NK-92 (cell line): ENCODE results near the gene TTLL13.
"Not testable (repeated sequence)": the region's sequence is repeated elsewhere in the genome, so short reads cannot be mapped to it uniquely, and the experiment has no call there.

Experiments
- DNase-seq: peaks from one replicate; lab custom pipeline; 2025; ENCODE audit not compliant: unreplicated experiment; lab: John Stamatoyannopoulos, UW

TTLL13 gene

DNA sequence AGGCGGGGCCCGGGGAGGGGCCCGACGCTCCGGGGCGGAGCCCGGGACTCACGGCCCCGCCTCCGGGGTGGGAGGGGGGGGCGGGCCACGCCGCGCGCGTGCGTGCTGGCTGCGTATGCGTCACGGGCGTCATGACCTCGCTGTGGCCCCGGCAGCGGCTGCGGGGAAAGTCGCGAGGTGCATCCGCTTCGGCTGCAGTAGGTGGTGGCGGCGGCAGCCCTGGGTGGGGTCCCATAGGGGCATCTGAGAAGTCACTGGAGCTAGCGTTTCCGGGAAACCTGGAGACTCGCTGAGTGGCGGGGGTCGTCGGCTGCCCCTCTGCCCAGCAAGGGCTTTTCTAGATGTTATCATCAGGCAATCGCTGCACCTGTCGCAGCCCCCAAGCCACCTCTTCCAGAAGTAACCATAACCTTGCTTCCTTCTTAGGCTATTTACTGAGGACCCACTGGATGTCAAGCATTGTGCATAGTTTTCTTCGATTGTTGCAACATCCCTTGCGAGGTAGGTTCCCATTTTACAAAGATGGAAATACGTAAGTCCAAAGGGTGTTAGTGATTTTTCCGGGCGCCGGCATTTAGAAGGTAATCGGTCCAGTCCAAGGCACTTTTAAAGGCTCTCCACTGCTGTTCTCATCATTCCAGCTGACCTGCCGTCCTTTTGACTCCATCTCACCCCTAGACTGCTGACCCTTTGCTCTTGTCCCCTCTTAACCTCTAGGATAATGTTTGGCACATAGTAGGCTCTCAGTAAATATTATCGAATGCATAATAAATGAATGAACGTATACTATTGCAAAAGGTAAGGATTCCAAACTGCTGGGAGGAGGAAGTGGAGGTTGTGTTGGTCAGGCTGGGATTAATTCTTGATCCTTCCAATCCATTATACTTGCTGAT is 15.0 kb upstream of the TTLL13 start, which contains the start of gene GDPGP1:
GDPGP1 (plus strand) TSS at position 114 of the 893 bp plus-strand sequence. CDS start 6,700 bp downstream, outside the sequence.
- no peak for DNase-seq

DNA sequence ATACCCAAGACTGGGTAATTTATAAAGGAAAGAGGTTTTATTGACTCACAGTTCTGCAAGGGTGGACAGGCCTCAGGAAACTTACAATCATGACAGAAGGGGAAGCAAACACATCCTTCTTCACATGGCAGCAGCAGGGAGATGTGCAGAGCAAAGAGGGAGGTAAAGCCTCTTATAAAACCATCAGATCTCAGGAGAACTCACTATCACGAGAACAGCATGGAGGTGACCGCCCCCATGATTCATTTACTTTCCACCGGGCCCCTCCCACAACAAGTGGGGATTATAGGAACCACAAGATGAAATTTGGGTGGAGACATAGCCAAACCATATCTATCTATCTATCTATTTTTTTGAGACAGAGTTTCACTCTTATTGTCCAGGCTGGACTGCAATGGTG is 10.0 kb upstream of the TTLL13 start:
- DNase-seq, result no peak

DNA sequence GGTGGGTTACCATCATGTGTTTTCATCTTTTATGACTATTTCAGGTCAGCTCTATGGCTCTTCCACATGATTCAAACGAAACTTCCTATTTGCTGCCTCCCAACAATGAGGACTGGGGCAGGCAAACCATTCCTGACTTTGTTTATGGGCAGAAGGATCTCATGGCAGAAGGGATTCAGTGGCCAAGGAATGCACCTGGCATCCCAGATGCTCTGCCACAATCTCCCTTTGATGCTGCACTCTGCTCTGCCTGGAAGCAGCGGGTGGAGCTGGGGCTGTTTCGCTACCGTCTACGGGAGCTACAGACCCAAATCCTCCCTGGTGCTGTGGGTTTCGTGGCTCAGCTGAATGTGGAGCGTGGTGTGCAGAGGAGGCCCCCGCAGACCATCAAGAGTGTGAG is 8.5 kb upstream of the TTLL13 start:
- DNase-seq, result no peak

DNA sequence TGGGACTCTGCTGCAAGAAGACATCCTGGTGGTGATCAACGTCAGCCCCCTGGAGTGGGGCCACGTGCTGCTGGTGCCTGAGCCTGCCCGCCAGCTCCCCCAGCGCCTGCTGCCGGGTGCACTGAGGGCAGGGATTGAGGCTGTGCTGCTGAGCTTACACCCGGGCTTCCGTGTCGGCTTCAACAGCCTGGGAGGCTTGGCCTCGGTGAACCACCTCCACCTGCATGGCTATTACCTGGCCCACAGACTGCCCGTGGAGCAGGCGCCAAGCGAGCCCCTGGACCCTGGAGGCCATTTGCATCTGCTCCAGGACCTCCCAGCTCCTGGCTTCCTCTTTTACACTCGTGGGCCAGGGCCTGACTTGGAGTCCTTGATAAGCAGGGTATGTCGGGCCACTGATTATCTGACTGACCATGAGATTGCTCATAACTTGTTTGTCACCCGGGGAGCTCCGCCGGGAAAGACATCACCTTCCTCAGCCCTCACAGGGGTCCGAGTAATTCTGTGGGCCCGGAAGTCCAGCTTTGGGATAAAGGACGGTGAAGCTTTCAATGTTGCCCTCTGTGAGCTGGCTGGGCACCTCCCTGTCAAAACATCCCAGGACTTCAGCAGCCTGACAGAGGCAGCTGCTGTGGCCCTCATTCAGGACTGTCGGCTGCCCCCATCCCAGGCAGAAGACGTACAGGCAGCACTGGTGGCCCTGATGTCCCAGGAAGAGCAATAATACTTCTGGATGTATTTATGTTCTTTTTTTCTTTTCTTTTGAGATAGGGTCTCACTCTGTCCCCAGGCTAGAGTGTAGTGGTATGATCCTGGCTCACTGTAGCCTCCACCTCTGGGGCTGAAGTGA is 7.8 kb upstream of the TTLL13 start:
- DNase-seq, result no peak

DNA sequence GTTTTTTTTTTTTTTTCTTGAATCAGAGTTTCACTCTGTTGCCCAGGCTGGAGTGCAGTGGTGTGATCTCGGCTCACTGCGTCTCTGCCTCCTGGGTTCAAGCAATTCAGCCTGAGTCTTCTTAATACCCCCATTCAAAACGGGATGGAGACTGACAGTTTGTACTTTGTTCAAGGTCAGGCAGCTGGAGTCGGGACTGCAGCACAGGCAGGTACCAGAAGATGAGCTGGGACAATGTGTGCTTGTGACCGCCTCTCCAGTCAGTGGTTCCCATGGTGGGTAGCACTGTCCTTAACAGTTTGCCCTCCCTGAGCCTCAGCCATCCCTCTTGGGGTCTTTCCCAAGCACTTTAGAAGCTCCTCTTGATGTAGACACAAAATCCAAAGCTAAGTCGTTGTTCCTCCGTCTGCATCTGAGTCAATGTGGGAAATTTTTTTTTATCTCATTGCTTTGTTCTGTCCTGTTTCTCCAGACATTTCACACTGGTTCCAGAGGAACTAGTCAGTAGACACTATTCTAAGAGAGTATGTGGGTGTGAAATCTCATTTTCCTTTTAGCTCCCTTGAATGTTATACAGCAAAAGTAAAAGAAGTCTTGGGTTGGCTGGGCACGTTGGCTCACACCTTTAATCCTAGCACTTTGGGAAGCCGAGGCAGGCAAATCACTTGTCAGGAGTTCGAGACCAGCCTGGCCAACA is 5.3 kb upstream of the TTLL13 start:
- no peak for DNase-seq

DNA sequence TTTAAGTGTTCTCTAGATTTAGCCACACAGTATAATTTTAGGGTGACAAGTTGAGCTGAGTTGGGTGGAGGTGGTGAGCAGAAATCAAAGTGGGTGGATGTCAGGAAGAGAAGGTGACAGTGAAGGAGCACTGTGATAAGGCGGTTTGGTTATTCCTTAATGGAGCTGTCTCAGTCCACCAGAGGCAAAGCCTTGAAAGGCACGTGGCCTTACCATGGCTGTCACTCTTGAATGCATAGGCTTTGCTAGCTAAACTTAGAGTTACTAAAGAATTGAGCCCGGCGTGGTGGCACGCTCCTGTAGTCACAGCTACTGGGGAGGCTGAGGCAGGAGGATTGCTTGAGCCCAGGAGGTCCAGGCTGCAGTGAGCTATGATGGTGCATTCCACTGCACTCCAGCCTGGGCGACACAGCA is 560 bp upstream of the TTLL13 start:
- DNase-seq, result no peak

DNA sequence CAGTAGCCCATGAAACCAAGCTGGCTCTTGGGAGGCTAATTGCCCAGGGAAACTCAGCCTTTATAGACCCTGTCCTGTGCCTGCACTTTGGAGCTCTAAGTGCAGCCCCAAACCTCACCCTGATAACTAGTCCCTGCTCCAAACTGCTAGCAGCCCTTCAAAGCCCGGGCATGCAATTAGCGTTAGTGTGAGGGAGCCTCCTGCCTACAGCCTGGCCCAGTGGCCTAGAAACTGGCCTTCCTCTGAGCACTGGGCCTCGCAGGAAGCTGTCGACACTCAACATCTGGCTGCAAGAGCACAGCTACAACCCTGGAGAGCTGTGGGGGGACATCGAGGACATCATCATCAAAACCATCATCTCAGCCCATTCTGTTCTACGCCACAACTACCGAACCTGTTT is 8.4 kb downstream of the TTLL13 start:
- no peak for DNase-seq

DNA sequence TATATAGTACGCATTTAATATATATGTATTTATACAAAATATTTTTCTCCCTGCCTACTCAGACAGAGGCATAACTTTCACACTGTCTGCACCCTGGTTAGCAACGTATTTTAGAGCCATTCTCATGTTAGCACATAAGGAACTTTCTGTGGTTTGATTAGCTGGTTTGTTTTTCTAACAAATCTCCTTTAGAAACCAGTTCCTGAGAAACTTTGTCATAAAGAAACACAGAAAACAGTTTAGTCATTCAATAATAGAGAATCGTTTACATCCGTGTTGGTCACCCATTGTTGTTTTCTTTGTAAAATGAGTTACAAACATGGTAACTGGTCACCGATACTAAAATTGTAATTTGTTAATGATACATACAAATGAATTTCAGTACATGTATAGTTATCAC is 10.2 kb downstream of the TTLL13 start:
- no peak for DNase-seq

DNA sequence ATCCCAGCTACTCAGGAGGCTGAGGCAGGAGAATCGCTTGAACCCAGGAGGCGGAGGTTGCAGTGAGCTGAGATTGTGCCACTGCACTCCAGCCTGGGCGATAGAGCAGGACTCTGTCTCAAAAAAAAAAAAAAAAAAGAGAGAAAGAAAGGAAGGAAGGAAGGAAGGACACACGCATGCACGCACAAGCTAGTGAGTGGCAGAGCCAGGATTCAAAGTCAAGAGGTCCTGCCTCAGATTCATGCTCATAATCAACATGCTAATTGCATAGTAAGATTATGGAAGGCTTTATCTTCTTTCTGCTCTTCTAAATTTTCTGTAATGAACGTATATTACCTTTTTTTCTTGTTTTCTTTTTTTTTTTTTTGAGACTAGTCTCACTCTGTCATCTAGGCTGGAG is 11.4 kb downstream of the TTLL13 start:
- DNase-seq, result not testable (repeated sequence)

DNA sequence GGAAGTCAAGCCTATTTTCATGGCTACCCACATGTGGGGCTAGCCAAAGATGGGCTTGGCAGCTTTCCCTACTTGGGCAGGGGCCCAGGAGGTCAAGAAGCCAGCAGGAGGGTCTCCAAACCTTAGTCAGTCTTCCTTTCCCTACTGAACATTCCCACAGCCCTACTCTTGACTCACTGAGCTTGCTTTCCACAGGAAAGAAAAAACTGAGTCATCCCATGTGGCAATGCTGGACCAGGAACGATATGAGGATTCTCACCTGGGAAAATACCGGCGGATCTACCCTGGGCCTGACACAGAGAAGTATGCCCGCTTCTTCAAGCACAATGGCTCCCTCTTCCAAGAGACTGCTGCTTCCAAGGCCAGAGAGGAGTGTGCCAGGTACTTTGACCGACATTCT is 12.5 kb downstream of the TTLL13 start:
- no peak for DNase-seq

DNA sequence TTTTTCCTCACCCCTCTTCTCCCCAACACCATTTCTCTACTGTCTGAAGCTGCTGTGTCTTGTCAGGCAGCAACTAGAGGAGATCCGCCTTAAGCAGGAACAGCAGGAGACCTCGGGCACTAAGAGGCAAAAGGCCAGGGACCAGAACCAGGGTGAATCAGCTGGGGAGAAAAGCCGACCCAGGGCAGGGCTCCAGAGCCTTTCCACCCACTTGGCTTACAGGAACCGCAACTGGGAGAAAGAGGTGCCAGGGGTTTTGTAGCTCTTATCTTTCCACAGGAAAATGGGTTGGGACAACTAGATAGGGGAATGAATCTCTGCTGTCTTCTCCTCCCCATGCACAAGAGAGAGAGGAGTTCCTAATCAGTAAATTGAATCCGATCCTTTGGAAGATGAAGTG is 13.1 kb downstream of the TTLL13 start:
- DNase-seq, result no peak

DNA sequence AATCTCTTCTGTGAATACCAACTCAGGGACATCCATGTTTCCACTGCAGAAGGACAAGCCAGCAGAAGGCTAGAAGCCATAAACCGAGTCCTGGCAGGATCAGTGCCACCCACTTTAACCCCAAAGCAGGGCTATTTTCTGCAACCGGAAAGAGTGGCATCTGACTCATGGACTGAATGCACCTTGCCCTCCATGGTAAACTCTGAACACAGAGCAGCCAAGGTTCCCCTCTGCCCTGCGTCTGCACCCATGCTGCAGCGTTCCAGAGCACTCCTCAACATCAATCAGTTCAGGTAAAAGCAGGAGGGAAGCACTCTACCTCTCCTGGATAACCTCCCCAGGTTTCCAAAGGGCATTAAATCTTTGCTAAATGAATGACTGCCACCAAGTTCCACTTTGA is 15.3 kb downstream of the TTLL13 start:
- no peak for DNase-seq

DNA sequence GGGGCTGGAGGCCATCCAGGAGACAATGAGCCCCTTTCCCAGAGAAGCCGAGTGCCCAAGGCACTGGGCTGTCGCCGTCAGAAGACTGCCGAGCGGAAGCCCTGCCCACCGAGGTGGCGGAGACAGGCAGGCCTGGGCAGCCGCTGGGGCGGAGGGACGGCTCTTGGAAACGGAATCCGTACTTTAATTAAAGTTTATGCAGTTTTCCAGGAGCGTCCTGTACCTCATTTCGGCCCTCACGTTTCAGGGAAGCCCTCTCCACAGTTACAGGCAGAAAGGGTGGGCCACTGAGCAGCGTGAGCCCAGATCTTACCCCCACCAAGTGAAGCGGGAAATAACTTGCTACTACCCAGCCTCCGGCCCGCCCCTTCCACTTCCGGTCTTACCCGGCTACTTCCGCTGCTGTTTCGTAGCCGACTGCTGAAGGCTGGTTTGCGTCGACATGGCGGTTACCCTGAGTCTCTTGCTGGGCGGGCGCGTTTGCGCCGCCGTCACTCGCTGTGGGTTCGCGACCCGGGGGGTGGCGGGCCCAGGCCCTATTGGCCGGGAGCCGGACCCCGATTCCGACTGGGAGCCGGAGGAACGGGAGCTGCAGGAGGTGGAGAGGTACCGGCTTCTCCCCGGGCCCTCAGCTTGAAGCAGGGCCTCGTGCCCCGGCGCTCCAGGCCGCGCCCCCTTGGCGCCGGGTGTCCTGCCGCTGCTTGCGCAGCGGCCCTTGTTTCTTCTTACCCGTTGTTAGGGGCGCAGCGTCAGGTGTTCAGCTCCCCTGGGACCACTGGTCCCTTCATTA is 16.1 kb downstream of the TTLL13 start, which contains the start of gene NGRN:
NGRN (plus strand) TSS at position 402 of the 790 bp plus-strand sequence; CDS start at position 443, 41 bp downstream.
- DNase-seq, result peak; percentile 70

DNA sequence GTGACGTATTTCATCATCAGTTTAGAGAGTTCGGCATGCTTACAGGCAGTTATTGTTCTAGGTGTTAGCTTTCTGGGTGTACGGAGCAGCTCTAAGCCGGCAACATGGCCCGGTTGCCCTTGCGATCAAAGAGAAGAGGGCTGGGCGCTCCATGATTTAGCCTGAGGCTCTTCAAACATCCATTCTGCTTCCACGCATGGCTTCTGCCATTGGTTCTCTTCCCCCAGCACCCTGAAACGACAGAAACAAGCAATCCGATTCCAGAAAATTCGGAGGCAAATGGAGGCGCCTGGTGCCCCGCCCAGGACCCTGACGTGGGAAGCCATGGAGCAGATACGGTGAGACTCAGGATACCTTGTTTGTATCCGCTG is 16.7 kb downstream of the TTLL13 start:
- DNase-seq, result no peak

DNA sequence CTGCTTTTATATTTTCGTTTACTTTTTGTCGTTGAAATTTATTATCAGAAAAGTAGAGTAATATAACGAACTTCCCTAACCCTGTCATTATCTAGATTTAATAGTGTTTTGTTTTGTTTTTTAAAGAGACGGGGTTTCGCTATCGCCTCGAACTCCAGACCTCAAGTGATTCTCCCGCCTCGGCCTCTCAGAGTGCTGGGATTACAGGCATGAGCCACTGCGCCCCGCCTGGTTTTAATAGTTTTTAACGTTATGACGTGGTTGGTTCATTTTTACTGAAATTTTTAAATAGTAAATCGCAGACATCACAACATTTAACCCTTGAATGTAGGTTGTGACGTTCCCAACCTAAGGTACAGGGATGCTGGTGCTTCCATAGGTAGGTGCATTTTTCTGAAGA is 17.1 kb downstream of the TTLL13 start:
- DNase-seq, result no peak

DNA sequence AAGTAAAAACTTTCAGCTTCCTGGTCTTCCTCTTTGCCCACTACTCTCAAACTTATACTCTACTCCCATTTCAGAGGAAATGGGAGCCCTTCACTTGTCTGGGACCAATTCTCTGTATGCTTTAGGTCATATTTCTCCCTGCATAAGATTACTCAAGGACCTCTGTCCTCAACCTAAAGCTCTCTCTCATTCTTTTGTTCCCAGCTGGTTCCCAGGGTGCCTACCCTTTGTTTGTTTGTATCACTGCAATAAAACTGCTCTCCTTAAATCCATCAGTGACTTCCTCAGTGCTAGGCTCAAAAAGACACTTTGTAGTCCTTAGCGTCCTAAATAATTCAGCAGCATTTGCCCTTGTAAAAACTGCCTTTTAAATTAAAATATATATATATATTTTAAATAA is 19.1 kb downstream of the TTLL13 start:
- no peak for DNase-seq

DNA sequence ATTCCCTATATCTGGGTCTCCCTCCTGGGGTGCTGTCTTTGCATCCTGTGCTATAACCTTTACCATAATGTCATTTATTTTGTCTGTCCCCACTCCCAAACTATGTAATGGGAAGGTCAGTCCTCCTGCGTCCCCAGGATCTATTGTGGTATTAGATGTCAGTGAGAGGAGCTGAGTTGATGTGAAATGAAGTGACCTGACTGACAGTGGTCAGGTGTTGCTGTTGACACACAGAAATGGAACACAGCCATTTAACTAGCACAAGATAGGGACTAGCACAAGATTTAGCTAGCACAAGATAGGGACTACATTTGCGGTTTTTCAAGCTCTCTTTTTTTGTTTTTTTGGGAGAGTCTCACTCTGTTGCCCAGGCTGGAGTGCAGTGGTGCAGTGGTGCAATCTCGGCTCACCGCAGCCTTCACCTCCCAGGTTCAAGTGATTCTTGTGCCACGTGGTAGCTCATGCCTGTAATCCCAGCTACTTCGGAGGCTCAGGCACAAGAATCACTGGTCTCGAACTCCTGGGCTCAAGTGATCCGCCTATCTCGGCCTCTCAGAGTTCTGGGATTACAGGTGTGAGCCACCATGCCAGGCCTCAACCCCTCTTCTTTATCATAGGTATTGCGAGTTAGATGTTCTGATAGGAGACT is 21.3 kb downstream of the TTLL13 start:
- no peak for DNase-seq

DNA sequence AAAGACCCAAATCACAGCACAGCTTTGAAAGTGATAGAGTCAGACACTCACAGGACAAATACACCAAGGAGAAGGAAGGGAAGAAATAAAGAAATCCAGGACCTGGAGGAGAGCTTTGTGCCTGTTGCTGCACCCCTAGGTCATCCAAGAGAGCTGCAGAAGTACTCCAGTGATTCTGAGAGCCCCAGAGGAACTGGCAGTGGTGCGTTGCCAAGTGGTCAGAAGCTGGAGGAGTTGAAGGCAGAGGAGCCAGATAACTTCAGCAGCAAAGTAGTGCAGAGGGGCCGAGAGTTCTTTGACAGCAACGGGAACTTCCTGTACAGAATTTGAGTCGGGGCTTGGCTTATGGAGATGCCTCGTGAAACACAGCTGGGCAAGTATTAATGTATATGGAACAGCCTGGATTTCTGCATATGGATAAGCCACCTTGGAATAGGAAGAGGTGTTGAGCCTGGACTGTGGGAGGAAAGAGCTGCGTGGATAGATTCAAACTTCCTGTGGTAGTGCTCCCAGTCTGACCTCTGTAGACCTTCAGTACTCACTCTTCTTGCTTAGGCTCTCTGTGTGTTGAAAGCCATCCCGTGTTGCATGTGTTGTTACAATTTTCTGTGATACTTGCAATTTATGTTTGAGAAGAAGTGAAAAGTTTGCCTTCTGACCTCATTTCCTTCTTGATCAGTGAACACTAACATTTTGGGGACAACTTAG is 22.3 kb downstream of the TTLL13 start:
- DNase-seq, result no peak

DNA sequence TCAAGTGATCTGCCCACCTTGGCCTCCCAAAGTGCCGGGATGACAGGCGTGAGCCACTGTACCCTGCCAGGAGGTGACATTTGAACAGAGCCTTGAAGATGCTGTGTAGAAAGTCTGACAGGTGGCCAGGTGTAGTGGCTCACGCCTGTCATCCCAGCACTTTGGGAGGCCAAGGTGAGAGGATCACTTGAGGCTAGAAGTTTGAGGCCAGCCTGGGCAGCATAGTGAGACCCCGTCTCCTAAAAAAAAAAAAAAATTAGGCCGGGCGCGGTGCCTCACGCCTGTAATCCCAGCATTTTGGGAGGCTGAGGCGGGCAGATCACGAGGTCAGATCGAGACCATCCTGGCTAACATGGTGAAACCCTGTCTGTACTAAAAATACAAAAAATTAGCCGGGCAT is 29.1 kb downstream of the TTLL13 start:
- DNase-seq, result not testable (repeated sequence)
